Activated naive CD8-positive, alpha-beta T cell treated with anti-CD3 and anti-CD28 coated beads, Interleukin-2, amount 10 ng/mL, durations not matched to agents 7 days and 5 days (primary cell): ENCODE measurements around the gene UCP2. TPM values are rescaled to one million over a fixed set of nuclear protein-coding genes. Genes with fewer than 3 reads are reported as not detected.

Experiments
- ATAC-seq: fragments of 150-1000 bp; cut with Tn5 transposase; one replicate; pipeline ENCODE4 v1.10.0; 2021; ENCODE audit warnings: low read depth, moderate library complexity
- POLR2A ChIA-PET: fragments of 350-600 bp; sonication (Branson Sonifier 250); formaldehyde crosslinking; loops from one replicate; lab custom pipeline; 2021; ENCODE audit warnings: antibody characterized with exemption; lab: Charles Lee
- DNase-seq: peaks from one replicate; pipeline ENCODE4 v3.0.0; 2021
- H3K27ac Mint-ChIP-seq: one replicate; pipeline ENCODE4 v1.8.0; 2022; ENCODE audit warnings: mild to moderate bottlenecking, mixed read lengths
- H3K27me3 Mint-ChIP-seq: one replicate; pipeline ENCODE4 v1.8.0; 2022; ENCODE audit warnings: mild to moderate bottlenecking, moderate library complexity, mixed read lengths
- H3K36me3 Mint-ChIP-seq: one replicate; pipeline ENCODE4 v1.8.0; 2021; ENCODE audit warnings: mild to moderate bottlenecking, mixed read lengths
- H3K4me1 Mint-ChIP-seq: one replicate; pipeline ENCODE4 v1.8.0; 2021; ENCODE audit warnings: mixed read lengths
- H3K4me3 Mint-ChIP-seq: one replicate; pipeline ENCODE4 v1.8.0; 2022; ENCODE audit warnings: mild to moderate bottlenecking, moderate library complexity, mixed read lengths
- H3K9me3 Mint-ChIP-seq: one replicate; pipeline ENCODE4 v1.8.0; 2021; ENCODE audit warnings: mixed read lengths
- total RNA-seq, 2 experiments: library from RNA; stranded (reverse); gene quantifications; one replicate each; pipeline ENCODE4 v1.2.3, GENCODE V29; 2021

Gene UCP2
- total RNA-seq, 2 experiments from 2014 or later, result 267 TPM

- peaks cover 42% of the 10 kb centered on the region for H3K4me1 Mint-ChIP-seq
- H3K27me3 Mint-ChIP-seq, result no peaks in the 10 kb centered on the region
- no peaks in the 10 kb centered on the region for H3K9me3 Mint-ChIP-seq
- DNase-seq (peak; percentile 46), ATAC-seq (peak; percentile 37)
- H3K27ac Mint-ChIP-seq, result peak overlapping the region; percentile 81
- POLR2A ChIA-PET, result interaction anchor here (0.9 to 7.7 kb wide), 7 partner anchors 12 to 201 kb away, joined by 3 to 196 read pairs (median 5); partner anchors contain the start of genes C2CD3, PPME1 and UCP2
- peaks cover 13% of the 10 kb centered on the region for H3K36me3 Mint-ChIP-seq
- H3K4me3 Mint-ChIP-seq, result no peak overlapping the region
Observed at GRCh38 chr11:73969991-73970800, 12.4 kb downstream of the UCP2 start.

GRCh38 chr11:73969091-73969490 is 13.6 kb downstream of the UCP2 start:
- no peaks in the 10 kb centered on the region for H3K27me3 Mint-ChIP-seq
- H3K9me3 Mint-ChIP-seq, result no peaks in the 10 kb centered on the region
- H3K4me1 Mint-ChIP-seq, result peaks cover 39% of the 10 kb centered on the region
- POLR2A ChIA-PET, result interaction anchor here (0.6 to 7.7 kb wide), 5 partner anchors 13 to 154 kb away, joined by 3 to 196 read pairs (median 4); partner anchors contain the start of gene UCP2
- ATAC-seq, result no peak
- no peak for DNase-seq
- peak overlapping the region; percentile 62 for H3K27ac Mint-ChIP-seq
- H3K4me3 Mint-ChIP-seq, result no peak overlapping the region
- peaks cover 3% of the 10 kb centered on the region for H3K36me3 Mint-ChIP-seq

GRCh38 chr11:73968356-73968966 is 14.2 kb downstream of the UCP2 start:
- POLR2A ChIA-PET, result interaction anchor here (1.1 to 7.7 kb wide), 4 partner anchors 14 to 36 kb away, joined by 3 to 196 read pairs (median 8); partner anchors contain the start of gene UCP2
- no peak for DNase-seq
- Mint-ChIP-seq H3K4me3 (no peak overlapping the region), H3K27me3 (no peaks in the 10 kb centered on the region), H3K4me1 (peaks cover 37% of the 10 kb centered on the region), H3K9me3 (no peaks in the 10 kb centered on the region), H3K27ac (peak overlapping the region; percentile 62), H3K36me3 (peaks cover 2% of the 10 kb centered on the region)
- ATAC-seq, result no peak

- POLR2A ChIA-PET, result interaction anchor here (1.1 to 2.9 kb wide), 3 partner anchors 14 to 30 kb away, joined by 4 to 21 read pairs (median 5); partner anchors contain the start of gene UCP2
- Mint-ChIP-seq H3K4me1 (peaks cover 31% of the 10 kb centered on the region), H3K27ac (no peak overlapping the region), H3K9me3 (no peaks in the 10 kb centered on the region), H3K36me3 (no peaks in the 10 kb centered on the region), H3K4me3 (no peak overlapping the region), H3K27me3 (no peaks in the 10 kb centered on the region)
- DNase-seq (no peak), ATAC-seq (no peak)
Observed at GRCh38 chr11:73965764-73966121, 16.9 kb downstream of the UCP2 start.

- no peak for ATAC-seq
- Mint-ChIP-seq H3K27ac (no peak overlapping the region), H3K36me3 (no peaks in the 10 kb centered on the region), H3K4me1 (peaks cover 29% of the 10 kb centered on the region), H3K27me3 (no peaks in the 10 kb centered on the region), H3K9me3 (no peaks in the 10 kb centered on the region), H3K4me3 (peak overlapping the region; percentile 23)
- DNase-seq, result no peak
- POLR2A ChIA-PET, result interaction anchor here (1.4 to 2.9 kb wide), 3 partner anchors 16 to 206 kb away, joined by 4 to 21 read pairs (median 5); partner anchors contain the start of genes C2CD3, PPME1 and UCP2
Observed at GRCh38 chr11:73965076-73965763, 17.4 kb downstream of the UCP2 start.

- Mint-ChIP-seq H3K4me3 (no peak overlapping the region), H3K27ac (no peak overlapping the region), H3K36me3 (no peaks in the 10 kb centered on the region), H3K27me3 (no peaks in the 10 kb centered on the region), H3K9me3 (no peaks in the 10 kb centered on the region), H3K4me1 (peaks cover 15% of the 10 kb centered on the region)
- POLR2A ChIA-PET, result interaction anchor here (0.5 to 2.9 kb wide), 5 partner anchors 10 to 207 kb away, joined by 3 to 21 read pairs (median 5); partner anchors contain the start of genes C2CD3, PPME1 and UCP2
- DNase-seq, result no peak
- no peak for ATAC-seq
Observed at GRCh38 chr11:73963861-73964260, 18.8 kb downstream of the UCP2 start.

GRCh38 chr11:73962101-73962705 is 20.4 kb downstream of the UCP2 start:
- POLR2A ChIA-PET, result no interaction called here
- no peaks in the 10 kb centered on the region for H3K36me3 Mint-ChIP-seq
- H3K27ac Mint-ChIP-seq, result no peak overlapping the region

GRCh38 chr11:73961321-73961720 is 21.3 kb downstream of the UCP2 start:
- no peak overlapping the region for H3K4me3 Mint-ChIP-seq
- no peaks in the 10 kb centered on the region for H3K36me3 Mint-ChIP-seq
- no peak overlapping the region for H3K27ac Mint-ChIP-seq
- DNase-seq (no peak), ATAC-seq (no peak)
- POLR2A ChIA-PET, result no interaction called here
- peaks cover 9% of the 10 kb centered on the region for H3K4me1 Mint-ChIP-seq
- H3K9me3 Mint-ChIP-seq, result no peaks in the 10 kb centered on the region
- peaks cover 8% of the 10 kb centered on the region for H3K27me3 Mint-ChIP-seq

More at GRCh38 chr11:73962101-73962705, 20.4 kb downstream of the UCP2 start:
- ATAC-seq, result no peak
- peaks cover 9% of the 10 kb centered on the region for H3K4me1 Mint-ChIP-seq
- no peaks in the 10 kb centered on the region for H3K9me3 Mint-ChIP-seq
- peaks cover 4% of the 10 kb centered on the region for H3K27me3 Mint-ChIP-seq
- DNase-seq, result no peak
- H3K4me3 Mint-ChIP-seq, result no peak overlapping the region

- POLR2A ChIA-PET, result no interaction called here
- no peak for DNase-seq
- Mint-ChIP-seq H3K9me3 (no peaks in the 10 kb centered on the region), H3K36me3 (no peaks in the 10 kb centered on the region), H3K4me3 (no peak overlapping the region), H3K4me1 (no peaks in the 10 kb centered on the region), H3K27me3 (peaks cover 8% of the 10 kb centered on the region), H3K27ac (no peak overlapping the region)
- no peak for ATAC-seq
Observed at GRCh38 chr11:73958521-73959141, 24.0 kb downstream of the UCP2 start.

- Mint-ChIP-seq H3K4me3 (peak overlapping the region; percentile 0), H3K4me1 (no peaks in the 10 kb centered on the region), H3K9me3 (no peaks in the 10 kb centered on the region), H3K36me3 (no peaks in the 10 kb centered on the region), H3K27ac (no peak overlapping the region), H3K27me3 (peaks cover 8% of the 10 kb centered on the region)
- POLR2A ChIA-PET, result no interaction called here
- DNase-seq, result no peak
- peak; percentile 18 for ATAC-seq
Observed at GRCh38 chr11:73957654-73958361, 24.8 kb downstream of the UCP2 start.

- Mint-ChIP-seq H3K4me1 (no peaks in the 10 kb centered on the region), H3K27me3 (peaks cover 8% of the 10 kb centered on the region), H3K36me3 (no peaks in the 10 kb centered on the region), H3K27ac (no peak overlapping the region), H3K4me3 (peak overlapping the region; percentile 0), H3K9me3 (no peaks in the 10 kb centered on the region)
- POLR2A ChIA-PET, result no interaction called here
- ATAC-seq, result no peak
- DNase-seq, result no peak
Observed at GRCh38 chr11:73956876-73957653, 25.6 kb downstream of the UCP2 start.
